GM23338 (cell line): Measurements from ENCODE around the gene AQP12B. TPM values are rescaled to one million over a fixed set of nuclear protein-coding genes. Genes with fewer than 3 reads are reported as not detected.

ENCODE experiments used
- ATAC-seq: fragments of 200-7000 bp; cut with Tn5 transposase; 3 replicates; pipeline ENCODE4 v1.9.1; 2020
- DNase-seq: peaks from one replicate; pipeline ENCODE4 v3.0.0-alpha.2; 2015; ENCODE audit warnings: low spot score
- H2AFZ ChIP-seq: fragments of 200-600 bp; sonication (generic); 2 replicates; pipeline ENCODE4 v1.8.0; 2016; ENCODE audit warnings: antibody characterized with exemption, mild to moderate bottlenecking, moderate library complexity
- H3F3A ChIP-seq: fragments of 200-600 bp; sonication (generic); replicated peaks from 2 replicates; pipeline ENCODE4 v1.8.0; 2017; ENCODE audit warnings: antibody characterized with exemption, mixed run types, low read depth
- H3K27ac ChIP-seq: fragments of 200-600 bp; sonication (generic); 2 replicates; pipeline ENCODE4 v1.6.1; 2016; ENCODE audit warnings: low read depth
- H3K27me3 ChIP-seq: fragments of 200-600 bp; sonication (generic); 2 replicates; pipeline ENCODE4 v1.8.0; 2016; ENCODE audit warnings: mild to moderate bottlenecking, mixed run types, moderate library complexity; ENCODE audit not compliant: insufficient read depth
- H3K36me3 ChIP-seq: fragments of 200-600 bp; sonication (generic); 2 replicates; pipeline ENCODE4 v1.8.0; 2016; ENCODE audit warnings: mild to moderate bottlenecking; ENCODE audit not compliant: insufficient read depth
- H3K4me1 ChIP-seq: fragments of 200-600 bp; sonication (generic); 2 replicates; pipeline ENCODE4 v1.8.0; 2016; ENCODE audit warnings: mild to moderate bottlenecking, moderate library complexity; ENCODE audit not compliant: insufficient read depth
- H3K4me2 ChIP-seq: fragments of 200-600 bp; sonication (generic); 2 replicates; pipeline ENCODE4 v1.7.1; 2017; ENCODE audit warnings: mixed run types
- H3K4me3 ChIP-seq: fragments of 200-600 bp; sonication (generic); 2 replicates; pipeline ENCODE4 v1.6.1; 2016; ENCODE audit warnings: mixed run types
- H3K79me2 ChIP-seq: fragments of 200-600 bp; sonication (generic); replicated peaks from 2 replicates; pipeline ENCODE4 v1.8.0; 2017; ENCODE audit warnings: mild to moderate bottlenecking; ENCODE audit not compliant: insufficient read depth
- H3K9me2 ChIP-seq: fragments of 200-600 bp; sonication (generic); 2 replicates; pipeline ENCODE4 v1.8.0; 2017; ENCODE audit not compliant: insufficient read depth
- H4K20me1 ChIP-seq: fragments of 200-600 bp; sonication (generic); replicated peaks from 2 replicates; pipeline ENCODE4 v1.8.0; 2017; ENCODE audit warnings: mild to moderate bottlenecking; ENCODE audit not compliant: insufficient read depth
- H3K27ac Mint-ChIP-seq: 2 replicates; pipeline ENCODE4 v1.8.0; 2020; ENCODE audit warnings: inconsistent platforms, mild to moderate bottlenecking, moderate library complexity, mixed read lengths
- H3K27me3 Mint-ChIP-seq: 3 replicates; pipeline ENCODE4 v1.8.0; 2022; ENCODE audit warnings: low read depth, mild to moderate bottlenecking, moderate library complexity, mixed read lengths, inconsistent platforms; ENCODE audit not compliant: insufficient read depth, poor library complexity
- H3K36me3 Mint-ChIP-seq: 3 replicates; pipeline ENCODE4 v1.8.0; 2021; ENCODE audit warnings: low read depth, mild to moderate bottlenecking, inconsistent platforms, moderate library complexity, mixed read lengths
- H3K4me1 Mint-ChIP-seq: 3 replicates; pipeline ENCODE4 v1.8.0; 2020; ENCODE audit warnings: mild to moderate bottlenecking, inconsistent platforms, mixed read lengths
- H3K4me3 Mint-ChIP-seq: 3 replicates; pipeline ENCODE4 v1.8.0; 2021; ENCODE audit warnings: moderate library complexity, mild to moderate bottlenecking, inconsistent platforms, mixed read lengths
- H3K9me3 Mint-ChIP-seq: 3 replicates; pipeline ENCODE4 v1.8.0; 2020; ENCODE audit warnings: moderate library complexity, mild to moderate bottlenecking, inconsistent platforms, mixed read lengths
- CREB1 ChIP-seq: fragments of 250-450 bp; sonication (Bioruptor Pico); IDR thresholded peaks from 2 replicates; pipeline ENCODE4 v1.5.0; 2020; ENCODE audit warnings: low read depth, mild to moderate bottlenecking, moderate library complexity
- CTCF ChIP-seq, 2 experiments: fragments of 200-600 bp in 1 of 2; sonication (generic) in 1 of 2; conservative IDR thresholded peaks; 2 replicates each; pipeline versions ENCODE4 v1.5.1 to v1.6.1; 2016 to 2017; ENCODE audit warnings: antibody characterized with exemption in 2 of 2, low read depth in 2 of 2, mild to moderate bottlenecking in 2 of 2, moderate library complexity in 1 of 2
- ETS1 ChIP-seq: IDR thresholded peaks from 2 replicates; pipeline ENCODE4 v1.6.1; 2016; ENCODE audit warnings: antibody characterized with exemption
- EZH2 ChIP-seq: fragments of 200-600 bp; sonication (generic); IDR thresholded peaks from one replicate; pipeline ENCODE4 v1.8.0; 2017; ENCODE audit warnings: antibody characterized with exemption, mild to moderate bottlenecking, low read depth; ENCODE audit not compliant: unreplicated experiment
- EZH2phosphoT487 ChIP-seq: fragments of 200-600 bp; sonication (generic); IDR thresholded peaks from one replicate; pipeline ENCODE4 v1.8.1; 2018; ENCODE audit warnings: antibody characterized with exemption; ENCODE audit not compliant: unreplicated experiment
- JUNB ChIP-seq: IDR thresholded peaks from one replicate; pipeline ENCODE4 v1.6.1; 2016; ENCODE audit warnings: antibody characterized with exemption; ENCODE audit not compliant: unreplicated experiment
- NANOG ChIP-seq: IDR thresholded peaks from 2 replicates; pipeline ENCODE4 v1.6.1; 2016; ENCODE audit warnings: antibody characterized with exemption, borderline replicate concordance
- POLR2AphosphoS5 ChIP-seq: IDR thresholded peaks from 2 replicates; pipeline ENCODE4 v1.6.1; 2016; ENCODE audit warnings: antibody characterized with exemption, low read depth
- REST ChIP-seq: IDR thresholded peaks from one replicate; pipeline ENCODE4 v1.6.1; 2018; ENCODE audit warnings: antibody characterized with exemption; ENCODE audit not compliant: unreplicated experiment
- STAT1 ChIP-seq: IDR thresholded peaks from one replicate; pipeline ENCODE4 v1.6.1; 2016; ENCODE audit warnings: antibody characterized with exemption; ENCODE audit not compliant: unreplicated experiment
- ZNF114 ChIP-seq: fragments of 250-450 bp; sonication (Bioruptor Pico); IDR thresholded peaks from 2 replicates; pipeline ENCODE4 v1.5.0; 2020; ENCODE audit warnings: mild to moderate bottlenecking, moderate library complexity
- ZNF331 ChIP-seq: fragments of 250-450 bp; sonication (Bioruptor Pico); IDR thresholded peaks from 2 replicates; pipeline ENCODE4 v1.5.0; 2020; ENCODE audit warnings: low read depth, mild to moderate bottlenecking, moderate library complexity
- ZNF462 ChIP-seq: fragments of 250-450 bp; sonication (Bioruptor Pico); IDR thresholded peaks from 2 replicates; pipeline ENCODE4 v1.5.0; 2020; ENCODE audit warnings: mild to moderate bottlenecking, moderate library complexity
- polyA plus RNA-seq: library from polyadenylated mRNA; unstranded; fragments of >200 nt; fragmentation: Nextera tagmentation; extraction: Ambion mirVana; gene quantifications from 2 replicates; pipeline ENCODE4 v1.2.1, GENCODE V29; 2016
- total RNA-seq: library from RNA; depleted of rRNA; stranded (reverse); fragments of >200 nt; shearing (Covaris generic); gene quantifications from 2 replicates; pipeline ENCODE4 v1.2.3, GENCODE V29; 2014

AQP12B gene
- total and polyA plus RNA-seq, 2 experiments from 2014 or later: not detected

- DNase-seq: no peak
- Histone ChIP-seq H3K9me2 (no peaks in the 10 kb centered on the region), H3K4me3 (no peak overlapping the region), H3K79me2 (no peaks in the 10 kb centered on the region), H4K20me1 (no peaks in the 10 kb centered on the region; the same call in 1 of the 2 replicates), H2AFZ (no peak overlapping the region), H3K4me2 (no peak overlapping the region), H3K27me3 (no peaks in the 10 kb centered on the region), H3F3A (no peaks in the 10 kb centered on the region), H3K27ac (no peak overlapping the region), H3K36me3 (no peaks in the 10 kb centered on the region), H3K4me1 (no peaks in the 10 kb centered on the region)
- TF ChIP-seq ZNF114 (no peak), ETS1 (no peak), EZH2 (no peak), POLR2AphosphoS5 (no peak), CREB1 (CRISPR knock-in tag) (no peak), STAT1 (no peak), REST (no peak), ZNF462 (no peak), NANOG (no peak), EZH2phosphoT487 (no peak), ZNF331 (CRISPR knock-in tag) (no peak), CTCF (conservative IDR thresholded peaks at IDR 0.05; ENCODE audit: low read depth in 2 of 2) (no peak), JUNB (no peak)
- Mint-ChIP-seq H3K9me3 (no peaks in the 10 kb centered on the region), H3K36me3 (no peaks in the 10 kb centered on the region; the same call in 2 of the 3 replicates), H3K27me3 (peaks cover 33% of the 10 kb centered on the region), H3K27ac (no peak overlapping the region), H3K4me1 (peaks cover 3% of the 10 kb centered on the region; the same call in 1 of the 3 replicates), H3K4me3 (no peak overlapping the region)
- ATAC-seq: no peak
Measured at GRCh38 chr2:240708457-240708856, 25.8 kb upstream of the AQP12B start.
